GM19193 (cell line): ENCODE data around the gene MBD3L1.

Source experiments
- POLR2A ChIP-seq: IDR thresholded peaks from 4 replicates; pipeline ENCODE4 v1.6.1; 2011; ENCODE audit not compliant: insufficient read depth, insufficient read length; ENCODE audit errors: extremely low read depth

The MBD3L1 gene

DNA sequence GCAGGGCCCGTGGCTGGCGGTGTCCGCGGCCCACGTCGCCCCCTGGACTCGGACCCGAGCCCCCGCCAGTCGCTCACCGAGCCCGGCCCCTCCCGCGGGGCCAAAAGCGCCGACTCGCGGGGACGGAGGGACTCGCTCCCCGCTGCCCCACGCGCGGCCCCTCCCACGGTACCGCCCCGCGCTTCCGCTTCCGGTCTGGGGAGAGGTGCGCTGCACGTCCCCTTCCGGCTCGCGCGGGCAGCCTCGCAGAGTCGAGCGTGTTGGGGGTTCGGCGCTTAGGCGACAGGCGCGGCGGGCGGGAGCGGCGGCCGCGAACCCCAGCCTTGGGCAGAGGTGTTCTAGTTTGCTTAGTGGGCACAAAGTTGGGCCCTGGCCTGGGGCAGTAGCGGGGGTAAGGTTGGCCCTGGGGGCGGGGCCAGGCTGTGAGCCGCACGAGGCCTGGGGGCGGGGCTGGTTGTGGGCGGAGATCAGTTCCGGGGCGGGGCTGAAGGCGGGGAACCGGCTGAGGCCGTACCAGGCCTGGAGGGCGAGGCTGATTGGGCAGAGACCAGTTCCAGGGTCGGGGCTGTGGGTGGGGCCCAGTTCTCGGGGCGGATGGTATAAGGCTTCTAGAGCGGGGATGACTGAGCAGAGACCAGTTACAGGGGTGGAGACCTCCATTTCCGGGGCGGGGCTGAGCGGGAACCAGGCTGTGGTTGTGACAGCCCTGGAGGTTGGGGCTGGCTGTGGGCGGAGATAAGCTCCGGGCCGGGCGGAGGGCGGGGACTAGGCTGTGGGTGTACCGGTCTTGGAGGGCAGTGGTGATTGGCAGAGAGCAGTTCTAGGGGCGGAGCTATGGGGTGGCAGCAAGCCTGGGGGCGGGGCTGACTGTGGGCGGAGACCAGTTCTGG lies at the start of gene MBD3L1, which contains the start of gene ZNF558:
MBD3L1 (plus strand) TSS at position 246 of the 890 bp plus-strand sequence. CDS start 10,302 bp downstream, outside the sequence.
ZNF558 (minus strand) TSS at position 173 of the 890 bp plus-strand sequence. CDS start 9,645 bp downstream, outside the sequence.
- TF ChIP-seq POLR2A: peak; percentile 89

DNA sequence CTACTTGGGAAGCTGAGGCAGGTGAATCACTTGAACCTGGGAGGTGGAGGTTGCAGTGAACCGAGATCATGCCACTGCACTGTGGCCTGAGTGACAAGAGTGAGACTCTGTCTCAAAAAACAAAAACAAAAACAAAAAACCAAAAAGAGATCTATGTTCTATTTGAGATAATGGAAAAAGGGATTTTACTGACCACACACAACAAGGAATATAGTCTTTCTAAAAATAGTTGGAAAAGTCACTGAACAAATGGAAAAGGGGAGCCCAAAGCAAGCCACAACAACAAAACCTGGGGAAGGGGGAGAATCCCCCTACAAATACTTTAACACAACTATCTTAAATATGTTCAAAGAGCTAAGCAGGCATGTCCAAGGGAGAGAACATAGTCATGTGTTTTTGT lies 37.4 kb upstream of the MBD3L1 start:
- no peak for TF ChIP-seq POLR2A

DNA sequence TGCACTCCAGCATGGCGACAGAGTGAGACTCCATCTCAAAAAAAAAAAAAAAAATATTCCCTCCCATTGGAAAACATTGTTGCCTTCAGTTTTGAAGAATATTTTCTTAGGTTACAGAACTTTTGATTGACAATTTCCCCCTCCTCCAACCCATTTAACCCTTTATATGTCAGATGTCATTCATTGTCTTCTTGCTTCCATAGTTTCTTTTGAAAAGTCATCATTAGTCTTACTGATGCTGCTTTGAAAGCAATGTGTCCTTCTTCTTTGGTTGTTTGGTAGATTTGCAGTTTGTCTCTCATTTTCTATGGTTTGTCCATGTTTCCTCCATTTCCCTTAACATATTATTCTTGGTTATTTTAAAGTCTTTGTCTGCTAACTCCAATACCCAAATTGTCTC lies 25.5 kb upstream of the MBD3L1 start:
- no peak for TF ChIP-seq POLR2A

DNA sequence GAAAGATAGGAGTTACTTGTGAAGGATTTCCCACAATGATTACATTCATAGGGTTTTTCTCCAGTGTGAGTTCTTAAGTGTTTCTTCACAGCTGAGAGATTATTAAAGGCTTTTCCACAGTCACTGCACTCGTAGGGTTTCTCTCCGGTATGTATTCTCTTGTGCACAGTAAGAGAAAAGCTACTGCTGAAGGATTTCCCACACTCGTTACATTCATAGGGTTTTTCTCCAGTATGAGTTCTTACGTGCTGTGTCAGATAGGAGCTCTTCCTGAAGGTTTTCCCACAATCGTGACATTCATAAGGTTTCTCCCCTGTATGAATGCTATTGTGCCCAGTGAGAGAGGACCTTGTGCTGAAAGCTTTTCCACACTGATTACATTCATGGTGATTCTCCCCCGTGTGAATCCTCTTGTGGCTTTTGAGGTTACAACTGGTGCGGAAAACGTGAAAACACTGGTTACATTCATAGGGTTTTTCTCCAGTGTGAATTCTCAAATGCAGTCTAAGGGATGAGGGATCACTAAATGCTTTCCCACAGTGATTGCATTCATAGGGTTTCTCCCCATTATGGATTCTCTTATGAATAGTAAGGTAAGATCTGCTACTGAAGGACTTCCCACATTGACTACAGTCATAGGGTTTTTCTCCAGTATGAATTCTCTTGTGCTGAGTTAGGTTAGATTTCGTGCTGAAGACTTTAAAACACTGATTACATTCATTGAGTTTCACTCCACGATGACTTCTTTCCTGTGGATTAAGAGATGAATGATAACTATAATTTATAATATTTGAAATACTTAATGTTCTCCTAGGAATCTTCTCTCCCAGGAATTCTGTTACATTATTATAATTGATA lies 20.6 kb upstream of the MBD3L1 start:
- TF ChIP-seq POLR2A: no peak

DNA sequence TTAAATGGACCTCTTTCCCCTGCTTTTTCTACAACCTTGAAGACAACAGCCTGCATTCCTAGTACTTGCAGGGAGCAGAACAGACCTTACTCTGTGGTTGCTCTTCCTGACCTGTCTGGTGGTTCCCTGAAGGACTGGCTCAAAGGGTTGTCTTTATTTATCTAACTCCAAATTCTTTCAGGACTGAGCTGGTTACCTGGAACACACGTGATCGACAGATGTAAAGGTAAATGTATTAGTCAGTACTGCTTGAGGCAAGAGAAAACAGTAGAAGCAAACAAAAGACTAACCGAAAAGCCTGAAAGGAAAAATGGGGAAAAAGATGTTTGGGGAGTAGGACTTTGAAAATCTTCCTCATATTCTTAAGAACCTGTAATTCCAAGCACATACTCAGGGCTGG lies 18.0 kb upstream of the MBD3L1 start:
- TF ChIP-seq POLR2A: no peak

DNA sequence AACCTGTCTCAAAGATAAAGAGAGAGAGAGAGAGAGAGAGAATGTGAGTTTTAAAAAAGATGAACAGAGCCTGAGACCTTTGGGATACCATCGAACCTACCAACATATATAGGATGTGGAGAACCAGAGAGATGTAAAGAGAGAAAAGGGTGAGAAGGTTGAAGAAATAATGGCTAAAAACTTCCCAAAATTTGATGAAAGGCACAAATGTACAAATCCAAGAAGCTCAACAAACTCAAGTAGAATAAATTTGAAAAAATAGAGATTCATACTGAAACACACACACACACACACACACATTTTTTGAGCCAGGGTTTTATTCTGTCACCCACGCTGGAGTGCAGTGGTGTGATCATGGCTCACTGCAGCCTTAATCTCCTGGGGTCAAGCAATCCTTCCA lies 16.4 kb upstream of the MBD3L1 start:
- TF ChIP-seq POLR2A: no peak

DNA sequence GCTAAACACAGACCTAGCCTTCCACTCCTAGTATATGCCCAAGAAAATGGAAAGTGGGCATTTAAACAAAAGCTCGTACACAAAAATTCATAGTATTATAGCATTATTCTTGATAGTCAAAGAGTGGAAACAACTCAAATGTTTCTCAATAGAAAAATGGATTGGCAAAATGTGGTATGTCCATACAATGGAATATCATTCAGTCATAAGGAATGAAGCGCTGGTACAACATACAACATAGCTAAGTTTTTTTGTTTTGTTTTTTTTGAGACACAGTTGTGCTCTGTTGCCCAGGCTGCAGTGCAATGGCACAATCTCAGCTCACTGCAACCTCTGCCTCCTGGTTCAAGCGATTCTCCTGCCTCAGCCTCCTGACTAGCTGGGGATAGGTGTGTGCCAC lies 11.9 kb upstream of the MBD3L1 start:
- TF ChIP-seq POLR2A: no peak

DNA sequence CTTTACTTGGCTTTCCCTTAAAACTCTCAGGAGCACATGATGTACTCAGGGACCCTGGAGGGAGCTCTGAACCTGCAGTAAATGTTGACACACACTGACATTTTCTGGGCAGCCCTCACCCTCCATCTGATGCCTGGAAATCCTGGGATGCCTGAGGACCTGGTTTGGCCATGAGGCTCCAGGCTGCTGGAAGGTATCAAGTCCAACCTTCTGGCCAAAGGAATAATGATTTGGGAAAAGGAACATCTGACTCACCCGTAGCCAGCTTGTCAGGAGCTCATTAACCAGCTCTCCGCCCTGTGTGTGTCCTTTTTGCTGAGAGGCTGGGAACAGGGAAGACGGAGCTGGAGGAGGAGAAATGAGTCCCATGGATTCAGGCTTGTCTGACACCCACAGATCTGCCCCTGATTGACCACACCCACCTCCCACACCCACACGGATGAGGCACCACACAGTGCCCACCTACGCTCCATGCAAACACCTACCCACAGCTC lies 10.4 kb upstream of the MBD3L1 start:
- no peak for TF ChIP-seq POLR2A

DNA sequence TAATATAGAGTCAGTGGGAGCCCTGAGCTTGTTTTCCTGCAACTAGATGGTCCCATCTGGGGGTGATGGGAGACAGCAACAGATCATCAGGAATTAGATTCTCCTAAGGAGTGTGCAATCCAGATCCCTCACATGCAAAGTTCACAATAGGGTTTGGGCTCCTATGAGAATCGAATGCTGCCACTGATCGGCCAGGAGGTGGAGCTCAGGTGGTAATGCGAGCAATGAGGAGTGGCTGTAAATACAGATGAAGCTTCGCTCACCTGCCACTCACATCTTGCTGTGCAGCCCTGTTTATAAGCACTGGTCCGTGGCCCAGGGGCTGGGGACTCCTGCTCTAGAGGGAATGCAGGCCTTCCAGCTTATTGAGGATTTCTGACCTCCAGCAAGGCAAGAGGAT lies 5.8 kb upstream of the MBD3L1 start:
- TF ChIP-seq POLR2A: no peak

DNA sequence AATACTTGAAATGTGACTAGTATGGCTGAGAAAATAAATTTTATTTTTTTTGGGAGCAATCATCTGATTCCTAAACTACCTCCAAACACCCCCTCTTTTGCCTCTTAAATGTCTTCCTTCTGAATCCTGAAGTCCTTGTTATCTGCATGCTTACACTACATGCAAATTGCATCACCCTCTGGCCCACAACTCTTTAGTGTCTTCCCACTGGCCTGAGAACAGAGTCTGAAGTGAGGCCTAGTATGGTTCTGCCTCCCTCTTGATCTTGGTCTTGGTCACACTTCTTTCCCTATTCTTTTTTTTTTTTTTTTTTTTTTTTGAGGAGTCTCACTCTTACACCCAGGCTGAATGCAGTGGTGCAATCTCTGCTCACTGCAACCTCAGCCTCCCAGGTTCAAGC lies 4.9 kb upstream of the MBD3L1 start:
- TF ChIP-seq POLR2A: no peak

DNA sequence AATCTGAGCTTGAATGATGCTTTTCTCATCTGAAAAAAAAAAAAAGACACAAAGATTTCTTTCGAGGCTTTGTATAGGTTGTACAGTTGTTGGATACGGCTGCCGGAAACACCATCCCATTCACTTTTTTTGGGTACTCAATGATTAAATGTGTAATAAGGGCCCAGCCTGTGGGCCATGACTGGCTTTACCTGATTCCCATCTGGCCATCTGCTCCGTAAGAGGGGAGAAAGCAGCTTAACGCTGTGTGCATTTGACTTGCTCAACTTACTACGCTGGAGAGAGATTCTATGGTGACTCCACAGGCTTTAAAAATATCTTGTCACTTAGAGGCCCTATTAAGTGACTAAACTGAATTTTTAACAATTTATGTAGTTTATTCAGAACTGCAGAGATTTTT lies 804 bp upstream of the MBD3L1 start:
- no peak for TF ChIP-seq POLR2A

DNA sequence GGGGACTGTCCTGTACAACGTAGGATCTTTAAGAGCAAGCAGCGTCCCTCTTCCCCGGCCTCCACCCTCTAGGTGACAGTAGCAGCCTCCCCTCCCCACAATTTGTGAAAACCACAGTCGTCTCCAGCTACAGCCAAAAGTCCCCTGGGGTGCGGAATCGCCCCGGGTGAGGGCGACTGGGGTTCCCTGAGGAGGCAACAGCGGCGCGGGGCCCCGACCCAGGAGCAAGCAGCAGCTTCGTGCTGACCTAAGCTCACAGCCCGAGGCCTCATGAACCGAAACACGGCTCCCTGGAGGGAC lies 395 bp upstream of the MBD3L1 start:
- TF ChIP-seq POLR2A: no peak

DNA sequence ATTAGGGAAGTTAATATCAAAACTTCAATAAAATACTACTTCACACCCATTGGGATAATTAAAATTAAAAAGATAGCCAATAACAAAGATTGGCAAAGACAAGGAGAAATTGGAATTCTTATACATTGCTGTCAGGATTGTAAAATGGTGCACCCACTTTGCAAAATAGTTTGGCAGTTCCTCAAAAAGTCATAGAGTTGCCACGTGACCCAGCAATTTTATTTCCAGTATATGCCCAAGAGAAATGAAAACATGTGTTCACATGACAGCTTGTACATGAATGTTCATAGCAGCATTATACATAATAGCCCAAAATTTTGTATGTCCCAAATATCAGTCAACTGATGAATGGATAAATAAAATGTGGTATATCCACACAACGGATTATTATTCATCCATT lies 3.3 kb downstream of the MBD3L1 start:
- no peak for TF ChIP-seq POLR2A

DNA sequence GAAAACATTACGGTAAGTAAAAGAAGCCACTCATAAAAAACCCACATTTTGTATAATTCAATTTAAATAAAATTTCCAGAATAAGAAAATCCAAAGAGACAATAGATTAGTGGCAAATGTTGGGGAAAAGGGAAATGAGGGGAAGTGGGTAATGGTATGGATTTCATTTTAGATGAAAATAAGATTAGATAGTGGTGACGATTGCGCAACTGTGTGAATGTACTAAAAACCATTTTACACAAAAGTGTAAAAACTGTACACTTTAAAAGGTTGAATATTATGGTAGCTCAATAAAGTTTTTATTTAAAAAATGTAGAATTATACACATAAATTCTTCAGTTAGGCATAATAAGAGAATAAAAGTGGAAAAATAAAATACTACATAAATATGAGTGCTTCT lies 3.7 kb downstream of the MBD3L1 start:
- TF ChIP-seq POLR2A: no peak

DNA sequence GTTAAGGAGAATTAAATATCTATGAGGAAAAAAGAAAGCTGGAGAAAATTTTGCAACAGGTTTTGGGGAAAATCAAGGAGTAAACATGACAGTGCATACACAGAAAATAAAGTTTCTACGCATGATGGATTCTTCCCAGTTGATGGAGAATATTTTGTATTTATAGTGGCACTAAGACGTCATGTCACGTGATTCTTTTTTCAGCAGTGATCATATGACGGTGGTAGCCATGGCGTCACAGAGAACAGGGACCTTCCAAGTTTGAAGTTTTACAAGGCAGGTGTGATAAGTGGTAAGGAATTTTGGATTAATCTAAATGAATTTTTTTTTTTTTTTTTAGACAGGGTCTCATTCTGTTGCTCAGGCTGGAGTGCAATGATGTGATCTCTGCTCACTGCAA lies 8.5 kb downstream of the MBD3L1 start:
- TF ChIP-seq POLR2A: no peak

DNA sequence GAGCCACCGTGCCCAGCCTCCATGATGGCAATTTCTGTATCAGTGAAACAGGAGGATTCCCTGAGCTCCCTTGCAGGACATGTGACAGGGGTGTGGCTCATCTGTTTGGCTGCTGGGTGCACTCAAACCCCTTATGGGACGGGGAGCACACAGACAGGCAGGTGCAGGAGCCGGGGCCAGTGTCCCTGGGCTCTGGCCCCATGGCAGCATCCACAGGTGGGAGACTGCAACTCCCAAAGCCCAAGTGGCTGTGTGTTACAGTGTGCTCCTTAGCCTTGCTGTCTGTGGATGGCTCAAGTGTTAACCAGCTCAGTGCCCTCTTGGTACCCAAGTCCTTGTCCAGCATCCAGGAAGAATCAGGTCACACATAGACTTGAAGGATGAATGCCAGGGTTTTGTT lies 14.6 kb downstream of the MBD3L1 start:
- TF ChIP-seq POLR2A: no peak

DNA sequence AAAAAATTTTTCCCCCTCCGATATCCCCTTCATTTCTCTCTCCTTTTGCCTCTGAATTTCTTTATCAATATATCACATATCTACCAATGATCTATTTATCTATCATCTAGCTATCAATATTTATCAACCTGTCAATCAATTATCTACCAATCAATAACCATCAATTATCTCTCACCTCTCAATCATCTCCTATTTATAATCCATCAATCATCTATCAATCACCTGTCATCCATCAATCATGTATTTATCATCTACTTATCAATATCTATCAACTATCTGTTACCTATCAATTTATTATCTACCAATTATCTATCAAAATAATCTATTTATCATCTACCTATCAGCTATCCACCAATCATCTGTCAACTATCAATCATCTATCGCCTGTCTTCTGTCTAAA lies 17.1 kb downstream of the MBD3L1 start:
- no peak for TF ChIP-seq POLR2A

DNA sequence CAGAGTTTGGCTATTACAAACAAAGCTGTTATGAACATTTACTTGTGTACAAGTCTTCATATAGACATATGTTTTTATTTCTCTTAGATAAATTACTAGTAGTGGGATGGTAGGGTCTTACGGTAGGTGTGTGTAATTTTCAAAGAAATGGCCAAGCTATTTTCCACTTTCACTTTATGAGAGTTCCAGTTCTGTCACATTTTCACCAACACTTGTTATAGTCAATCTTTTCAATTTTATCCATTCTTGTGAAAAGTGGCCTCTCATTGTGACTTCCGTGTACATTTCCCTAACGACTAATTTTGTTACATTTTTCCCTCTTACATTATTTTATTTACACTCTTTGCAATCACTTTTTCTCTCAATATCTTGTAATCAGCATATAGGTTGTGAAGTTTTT lies 18.3 kb downstream of the MBD3L1 start:
- no peak for TF ChIP-seq POLR2A
